ENCODE results near the gene PLA2G3.

PLA2G3 gene

DNA sequence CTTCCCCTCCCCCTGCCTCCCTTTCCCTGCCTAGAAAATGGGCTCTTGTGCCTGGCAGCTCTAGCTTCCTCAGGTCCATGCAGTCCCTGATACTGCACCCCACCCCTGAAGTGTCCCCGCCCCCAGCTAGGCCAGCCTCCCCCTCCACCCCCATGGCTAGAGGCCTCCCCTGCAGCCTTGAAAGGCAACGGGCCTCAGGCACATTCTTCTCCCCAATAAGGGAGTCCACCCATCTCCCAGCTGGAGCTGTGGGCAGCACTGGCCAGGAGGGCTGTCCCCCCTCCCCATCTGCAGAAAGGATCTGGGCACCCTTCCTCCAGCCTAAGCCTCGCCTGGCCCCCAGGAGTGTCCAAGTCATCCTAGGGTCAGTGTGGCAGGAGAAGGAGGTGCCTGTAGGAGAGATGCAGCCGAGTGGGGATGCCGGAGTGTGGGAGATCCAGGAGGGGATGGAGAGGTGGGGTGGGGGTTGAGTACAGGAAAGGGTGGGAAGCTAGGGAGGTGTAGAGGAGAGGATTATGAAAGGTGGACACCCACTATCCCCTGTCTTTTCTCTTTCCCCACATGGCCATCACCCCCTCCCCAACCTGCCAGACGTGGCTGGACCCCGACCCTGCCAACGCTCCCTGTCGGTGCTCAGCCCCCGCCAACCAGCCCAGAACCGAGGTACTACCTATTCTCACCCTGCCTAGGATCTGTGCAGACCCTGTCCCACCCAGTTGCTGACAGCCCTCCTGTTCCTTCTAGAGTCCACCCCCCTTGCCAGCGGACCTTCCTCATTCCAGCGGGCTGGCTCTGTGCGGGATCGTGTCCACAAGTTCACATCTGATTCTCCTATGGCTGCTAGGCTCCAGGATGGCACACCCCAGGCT is 49.9 kb downstream of the PLA2G3 start:
- Histone ChIP-seq H3K4me2 (ENCODE audit: low read length) (no peak overlapping the region), H3K27ac (no peak overlapping the region), H3K4me3 (ENCODE audit: low read depth, low read length) (no peak overlapping the region), H3K27me3 (ENCODE audit: control insufficient read depth, insufficient read depth, low read length) (no peaks in the 10 kb centered on the region), H2AFZ (no peak overlapping the region), H3K9ac (no peak overlapping the region), H3K4me1 (no peaks in the 10 kb centered on the region), H3K9me3 (ENCODE audit: control insufficient read depth, low read length) (no peaks in the 10 kb centered on the region), H3K79me2 (no peaks in the 10 kb centered on the region), H3K36me3 (ENCODE audit: control insufficient read depth, insufficient read depth, low read length) (no peaks in the 10 kb centered on the region)
- TF ChIP-seq, protein P1, sequence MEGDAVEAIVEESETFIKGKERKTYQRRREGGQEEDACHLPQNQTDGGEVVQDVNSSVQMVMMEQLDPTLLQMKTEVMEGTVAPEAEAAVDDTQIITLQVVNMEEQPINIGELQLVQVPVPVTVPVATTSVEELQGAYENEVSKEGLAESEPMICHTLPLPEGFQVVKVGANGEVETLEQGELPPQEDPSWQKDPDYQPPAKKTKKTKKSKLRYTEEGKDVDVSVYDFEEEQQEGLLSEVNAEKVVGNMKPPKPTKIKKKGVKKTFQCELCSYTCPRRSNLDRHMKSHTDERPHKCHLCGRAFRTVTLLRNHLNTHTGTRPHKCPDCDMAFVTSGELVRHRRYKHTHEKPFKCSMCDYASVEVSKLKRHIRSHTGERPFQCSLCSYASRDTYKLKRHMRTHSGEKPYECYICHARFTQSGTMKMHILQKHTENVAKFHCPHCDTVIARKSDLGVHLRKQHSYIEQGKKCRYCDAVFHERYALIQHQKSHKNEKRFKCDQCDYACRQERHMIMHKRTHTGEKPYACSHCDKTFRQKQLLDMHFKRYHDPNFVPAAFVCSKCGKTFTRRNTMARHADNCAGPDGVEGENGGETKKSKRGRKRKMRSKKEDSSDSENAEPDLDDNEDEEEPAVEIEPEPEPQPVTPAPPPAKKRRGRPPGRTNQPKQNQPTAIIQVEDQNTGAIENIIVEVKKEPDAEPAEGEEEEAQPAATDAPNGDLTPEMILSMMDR (IDR thresholded peaks at IDR 0.05), result no peak

DNA sequence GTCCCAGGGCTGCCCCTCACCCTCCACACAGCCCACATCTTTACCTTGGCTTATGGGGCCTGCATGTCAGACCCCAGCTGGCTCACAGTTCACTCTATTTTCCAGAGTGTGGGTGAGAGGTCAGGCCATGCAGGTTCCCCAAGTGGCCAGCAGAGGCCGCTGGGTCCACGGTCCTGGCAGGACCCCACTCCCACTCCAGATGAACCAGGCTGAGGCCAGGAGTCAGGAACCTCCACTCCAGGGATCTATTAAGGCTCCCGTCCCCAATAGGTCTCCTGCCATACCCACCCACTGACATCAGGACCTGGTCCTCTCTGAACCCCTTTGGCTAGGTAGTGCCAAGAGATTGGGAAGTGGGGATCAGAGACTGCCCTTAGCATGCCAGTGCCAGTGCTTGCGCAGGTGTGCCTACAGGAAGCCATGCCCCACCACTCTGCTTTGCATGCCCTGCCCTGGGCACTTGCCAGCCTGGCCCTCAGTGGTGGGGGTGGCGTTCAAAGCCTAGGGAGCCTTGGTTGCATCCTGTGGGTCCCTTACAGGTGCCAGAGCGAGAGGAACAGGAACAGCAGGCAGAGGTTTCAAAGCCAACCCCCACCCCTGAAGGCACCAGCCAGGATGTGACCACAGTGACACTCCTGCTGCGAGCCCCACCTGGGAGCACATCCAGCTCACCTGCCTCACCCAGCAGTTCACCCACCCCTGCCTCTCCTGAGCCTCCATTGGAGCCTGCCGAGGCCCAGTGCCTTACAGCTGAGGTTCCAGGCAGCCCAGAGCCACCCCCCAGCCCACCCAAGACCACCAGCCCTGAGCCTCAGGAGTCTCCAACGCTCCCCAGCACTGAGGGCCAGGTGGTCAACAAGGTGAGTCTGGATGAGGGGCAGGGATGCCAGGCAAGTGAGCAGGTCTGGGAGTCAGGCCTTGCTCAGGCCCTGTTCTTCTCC is 50.9 kb downstream of the PLA2G3 start:
- H3K27ac ChIP-seq, result no peak overlapping the region
- TF ChIP-seq, protein P1 (IDR thresholded peaks at IDR 0.05), result peak; percentile 74

DNA sequence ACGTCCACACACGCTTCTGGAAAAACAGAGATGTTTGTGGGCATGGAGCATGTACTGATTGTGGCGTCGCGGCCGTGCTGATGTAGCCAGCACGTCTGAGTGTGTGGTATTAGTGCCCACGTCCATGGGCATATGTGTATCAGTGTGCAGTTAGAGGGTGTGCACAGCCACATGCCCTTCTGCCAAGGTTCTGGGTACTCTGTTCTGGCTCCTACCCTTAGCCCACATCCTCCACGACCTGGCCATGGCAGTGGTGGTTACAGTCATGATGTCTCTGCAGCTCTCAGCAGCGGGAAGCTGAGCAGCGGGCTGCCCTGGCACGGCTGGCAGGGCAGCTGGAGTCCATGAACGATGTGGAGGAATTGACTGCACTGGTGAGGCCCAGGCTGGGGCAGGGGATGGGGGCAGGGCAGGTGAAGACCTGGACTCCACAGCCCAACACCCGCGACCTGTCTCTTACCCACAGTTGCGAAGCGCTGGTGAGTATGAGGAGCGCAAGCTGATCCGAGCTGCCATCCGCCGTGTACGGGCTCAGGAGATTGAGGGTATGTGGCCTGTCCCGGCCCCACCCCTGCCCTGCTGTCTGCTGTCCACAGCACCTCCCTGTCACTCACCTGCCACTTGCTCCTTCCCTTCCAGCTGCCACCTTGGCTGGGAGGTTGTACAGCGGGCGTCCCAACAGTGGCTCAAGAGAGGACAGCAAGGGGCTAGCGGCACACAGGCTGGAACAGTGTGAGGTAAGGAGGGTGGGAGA is 51.9 kb downstream of the PLA2G3 start:
- H3K27ac ChIP-seq, result no peak overlapping the region
- peaks cover 3% of the 10 kb centered on the region for H3K4me1 ChIP-seq
- no peak overlapping the region for H3K9ac ChIP-seq
- no peak overlapping the region for H3K4me2 ChIP-seq (ENCODE audit: low read length)
- no peak overlapping the region for H2AFZ ChIP-seq
- no peaks in the 10 kb centered on the region for H3K27me3 ChIP-seq (ENCODE audit: control insufficient read depth, insufficient read depth, low read length)
- no peaks in the 10 kb centered on the region for H3K79me2 ChIP-seq
- H3K4me3 ChIP-seq (ENCODE audit: low read depth, low read length), result no peak overlapping the region
- TF ChIP-seq, protein P1 (IDR thresholded peaks at IDR 0.05), result no peak
- no peaks in the 10 kb centered on the region for H3K36me3 ChIP-seq (ENCODE audit: control insufficient read depth, insufficient read depth, low read length)
- no peaks in the 10 kb centered on the region for H3K9me3 ChIP-seq (ENCODE audit: control insufficient read depth, low read length)

More for the DNA sequence above, 50.9 kb downstream of the PLA2G3 start:
- H2AFZ ChIP-seq, result no peak overlapping the region
- no peak overlapping the region for H3K4me3 ChIP-seq (ENCODE audit: low read depth, low read length)
- no peaks in the 10 kb centered on the region for H3K4me1 ChIP-seq
- H3K79me2 ChIP-seq, result no peaks in the 10 kb centered on the region
- no peak overlapping the region for H3K9ac ChIP-seq
- H3K36me3 ChIP-seq (ENCODE audit: control insufficient read depth, insufficient read depth, low read length), result no peaks in the 10 kb centered on the region
- no peaks in the 10 kb centered on the region for H3K27me3 ChIP-seq (ENCODE audit: control insufficient read depth, insufficient read depth, low read length)
- H3K4me2 ChIP-seq (ENCODE audit: low read length), result no peak overlapping the region
- H3K9me3 ChIP-seq (ENCODE audit: control insufficient read depth, low read length), result no peaks in the 10 kb centered on the region

DNA sequence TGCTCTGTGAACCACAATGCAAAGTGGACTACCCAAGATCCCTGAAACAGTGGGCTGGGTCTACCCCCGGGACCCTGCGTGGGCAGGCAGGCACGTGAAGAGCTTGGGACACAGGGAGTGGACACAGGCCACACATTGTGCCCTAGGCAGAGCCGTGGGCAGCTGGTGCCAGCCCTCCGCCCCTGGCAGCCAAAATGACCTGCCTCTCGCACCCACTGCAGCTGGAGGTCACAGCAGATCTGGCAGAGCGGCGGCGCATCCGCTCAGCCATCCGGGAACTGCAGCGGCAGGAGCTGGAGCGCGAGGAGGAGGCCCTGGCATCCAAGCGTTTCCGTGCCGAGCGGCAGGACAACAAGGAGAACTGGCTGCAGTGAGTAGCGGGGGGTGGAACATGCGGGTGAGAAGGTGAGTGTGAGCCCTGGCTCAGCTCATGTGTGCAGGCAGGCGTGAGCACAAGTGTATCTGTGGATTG is 52.5 kb downstream of the PLA2G3 start:
- no peak overlapping the region for H3K4me3 ChIP-seq (ENCODE audit: low read depth, low read length)
- TF ChIP-seq, protein P1 (IDR thresholded peaks at IDR 0.05), result no peak

More for the DNA sequence above, 52.5 kb downstream of the PLA2G3 start:
- H3K9me3 ChIP-seq (ENCODE audit: control insufficient read depth, low read length), result no peaks in the 10 kb centered on the region
- H3K4me2 ChIP-seq (ENCODE audit: low read length), result no peak overlapping the region
- no peak overlapping the region for H3K27ac ChIP-seq
- H3K4me1 ChIP-seq, result peaks cover 3% of the 10 kb centered on the region
- H2AFZ ChIP-seq, result no peak overlapping the region
- no peaks in the 10 kb centered on the region for H3K27me3 ChIP-seq (ENCODE audit: control insufficient read depth, insufficient read depth, low read length)
- no peaks in the 10 kb centered on the region for H3K36me3 ChIP-seq (ENCODE audit: control insufficient read depth, insufficient read depth, low read length)
- no peak overlapping the region for H3K9ac ChIP-seq
- no peaks in the 10 kb centered on the region for H3K79me2 ChIP-seq
